Right lobe of liver (tissue), 6 donors: ENCODE results near the gene CD247. TPM values are rescaled to one million over a fixed set of nuclear protein-coding genes. Genes with fewer than 3 reads are reported as not detected.

Experiments used
- ATAC-seq, 4 donors: fragments of 200-7000 bp; cut with Tn5 transposase; one replicate each; pipeline ENCODE4 v1.9.1; 2020; ENCODE audit warnings: mild to moderate bottlenecking in 4 of 4, moderate library complexity in 4 of 4
- DNase-seq, 3 donors: peaks; one replicate each; pipeline ENCODE4 v3.0.0-alpha.2; 2020
- H3K27ac ChIP-seq, 3 donors: fragments of 200-600 bp; one replicate each; pipeline ENCODE4 v1.8.0; 2022
- H3K27me3 ChIP-seq, 2 donors: fragments of 200-600 bp; one replicate each; pipeline ENCODE4 v1.8.0; 2022
- H3K36me3 ChIP-seq, 4 donors: fragments of 200-600 bp; sonication (generic) in 1 of 4; one replicate each; pipeline versions ENCODE4 v1.5.1 to v1.8.0; 2017 to 2022; ENCODE audit warnings: control low read depth in 1 of 4
- H3K4me1 ChIP-seq, 4 donors: fragments of 200-600 bp; sonication (generic) in 1 of 4; one replicate each; pipeline versions ENCODE4 v1.5.1 to v1.8.0; 2017 to 2022; ENCODE audit warnings: control low read depth in 1 of 4
- H3K4me3 ChIP-seq, 3 donors: fragments of 200-600 bp; one replicate each; pipeline ENCODE4 v1.8.0; 2022
- H3K9me3 ChIP-seq, 4 donors: fragments of 200-600 bp; sonication (generic) in 1 of 4; one replicate each; pipeline versions ENCODE4 v1.5.1 to v1.8.0; 2017 to 2022; ENCODE audit warnings: control low read depth in 1 of 4
- CTCF ChIP-seq, 4 donors: fragments of 200-600 bp in 3 of 4; fragments of 450-650 bp in 1 of 4; IDR thresholded peaks; one replicate each; pipeline versions ENCODE4 v1.5.1 to v1.8.0; 2016 to 2022; ENCODE audit warnings: antibody characterized with exemption in 4 of 4, mild to moderate bottlenecking in 2 of 4
- POLR2A ChIP-seq: fragments of 450-650 bp; IDR thresholded peaks from one replicate; pipeline ENCODE4 v1.6.1; 2017; ENCODE audit warnings: antibody characterized with exemption, mild to moderate bottlenecking
- WGBS: methylation state at CpG from one replicate; pipeline ENCODE4 v1.1.6; 2018; ENCODE audit warnings: low coverage, low lambda C conversion rate; ENCODE audit not compliant: insufficient coverage; ENCODE audit errors: missing lambda C conversion rate; 5-methylcytosine and 5-hydroxymethylcytosine counted together
- intact Hi-C, 2 donors: fragments of 100-400 bp; cut with DNase I; formaldehyde crosslinking; loops; one replicate each; pipeline versions ENCODE4 v1.11.2 to v1.14.1; 2022
- total RNA-seq, 6 experiments: library from RNA; depleted of rRNA in 2 of 6; stranded (reverse); fragments of >200 nt in 2 of 6; fragmentation: NEBNext Ultra II Directional in 3 of 6; extraction: Animal tissue kit (Norgen Biotek cat#: 25700) in 3 of 6; gene quantifications; one replicate each; pipeline versions ENCODE4 v1.1.0 to v1.2.4, GENCODE V29; 2016 to 2023
- donor health status: DM: no; HTN: yes; CAD: no.
- donor health status: DM: no; HTN: no; CAD: no.
- donor health status: DM: no; HTN: no; CAD: no.
- donor health status: DM: no; HTN: yes; CAD: no.
- donor health status: DM: no; HTN: yes; CAD: no.

The CD247 gene
- total RNA-seq, 6 experiments from 2014 or later, result 0.48 to 2.2 (median 0.71) TPM

GRCh38 chr1:167504467-167504827 is 13.9 kb downstream of the CD247 start:
- intact Hi-C loops, result no loop called here

GRCh38 chr1:167503626-167504466 is 14.5 kb downstream of the CD247 start:
- 69% methylated on average over 11 of the region's 14 CpGs for WGBS
- H3K27ac ChIP-seq, result no peak overlapping the region
- ATAC-seq, result no peak
- no peaks in the 10 kb centered on the region for H3K9me3 ChIP-seq
- DNase-seq, result no peak
- H3K36me3 ChIP-seq, result no peaks in the 10 kb centered on the region
- H3K27me3 ChIP-seq, result no peaks in the 10 kb centered on the region
- intact Hi-C loops, result no loop called here
- H3K4me1 ChIP-seq, result no peaks in the 10 kb centered on the region
- TF ChIP-seq CTCF (IDR thresholded peaks at IDR 0.05) (no peak), POLR2A (no peak)
- no peak overlapping the region for H3K4me3 ChIP-seq

More at GRCh38 chr1:167504467-167504827, 13.9 kb downstream of the CD247 start:
- WGBS, result 85% methylated on average over 3 of the region's 3 CpGs
- DNase-seq (no peak), ATAC-seq (no peak)
- H3K4me3 ChIP-seq, result no peak overlapping the region
- H3K27me3 ChIP-seq, result no peaks in the 10 kb centered on the region
- H3K4me1 ChIP-seq, result no peaks in the 10 kb centered on the region
- no peaks in the 10 kb centered on the region for H3K36me3 ChIP-seq
- no peak overlapping the region for H3K27ac ChIP-seq
- TF ChIP-seq POLR2A (no peak), CTCF (IDR thresholded peaks at IDR 0.05) (no peak)
- H3K9me3 ChIP-seq, result no peaks in the 10 kb centered on the region

GRCh38 chr1:167502719-167503462 is 15.4 kb downstream of the CD247 start:
- no peaks in the 10 kb centered on the region for H3K9me3 ChIP-seq
- ATAC-seq (no peak), DNase-seq (no peak)
- intact Hi-C loops, result no loop called here
- H3K27ac ChIP-seq, result no peak overlapping the region
- WGBS, result 35% methylated on average over 4 of the region's 4 CpGs
- TF ChIP-seq CTCF (IDR thresholded peaks at IDR 0.05) (no peak), POLR2A (no peak)
- H3K4me1 ChIP-seq, result no peaks in the 10 kb centered on the region
- H3K27me3 ChIP-seq, result no peaks in the 10 kb centered on the region
- H3K4me3 ChIP-seq, result no peak overlapping the region
- no peaks in the 10 kb centered on the region for H3K36me3 ChIP-seq

- no peak for DNase-seq
- no peak for ATAC-seq
- Histone ChIP-seq H3K27me3 (no peaks in the 10 kb centered on the region), H3K4me3 (no peak overlapping the region), H3K4me1 (no peaks in the 10 kb centered on the region), H3K27ac (no peak overlapping the region), H3K9me3 (no peaks in the 10 kb centered on the region), H3K36me3 (no peaks in the 10 kb centered on the region)
- TF ChIP-seq CTCF (IDR thresholded peaks at IDR 0.05), result no peak
- no peak for TF ChIP-seq POLR2A
- WGBS, result 67% methylated on average over 5 of the region's 5 CpGs
- intact Hi-C loops, result no loop called here
Observed at GRCh38 chr1:167502192-167502551, 16.2 kb downstream of the CD247 start.
